IMR-90 (cell line): ENCODE data around the gene BEAN1. TPM values are rescaled to one million over a fixed set of nuclear protein-coding genes. Genes with fewer than 3 reads are reported as not detected.
A peak's percentile ranks its signal among the peaks of the same experiment; 100 is the strongest.

Experiments
- ATAC-seq: fragments of 200-7000 bp; cut with Tn5 transposase; 2 replicates; pipeline ENCODE4 v1.9.1; 2020; ENCODE audit warnings: low read depth, mild to moderate bottlenecking, moderate library complexity
- BruUV-seq: library from RNA; stranded (reverse); fragments of 400-500 nt; replicated peaks from 2 replicates; lab custom pipeline; 2021; lab: Mats Ljungman, UMichigan
- CTCF ChIA-PET: fragments of 300-600 bp; formaldehyde crosslinking; extraction: SDS; loops from one replicate; lab custom pipeline; 2021; ENCODE audit warnings: antibody characterized with exemption; lab: Yijun Ruan, JAX
- POLR2A ChIA-PET: fragments of 300-600 bp; sonication (Branson Sonifier 250); formaldehyde crosslinking; loops from one replicate; lab custom pipeline; 2022; ENCODE audit warnings: antibody characterized with exemption; ENCODE audit not compliant: unreplicated experiment; lab: Charles Lee
- DNase-seq: peaks from one replicate; pipeline ENCODE4 v3.0.0; 2013
- H2AFZ ChIP-seq: replicated peaks from 2 replicates; pipeline ENCODE3; 2013; ENCODE audit warnings: low read length, mild to moderate bottlenecking; ENCODE audit not compliant: poor library complexity
- H2AK5ac ChIP-seq: 2 replicates; pipeline ENCODE4 v1.6.1; 2013; ENCODE audit warnings: low read depth, low read length, inconsistent platforms
- H2AK9ac ChIP-seq: replicated peaks from 2 replicates; pipeline ENCODE3; 2013; ENCODE audit warnings: mild to moderate bottlenecking, low read depth, low read length, moderate library complexity; ENCODE audit not compliant: poor library complexity
- H2BK120ac ChIP-seq: 2 replicates; pipeline ENCODE4 v1.6.1; 2013; ENCODE audit warnings: low read depth, low read length, inconsistent platforms
- H2BK15ac ChIP-seq: 3 replicates; pipeline ENCODE4 v1.6.1; 2013; ENCODE audit warnings: low read depth, low read length, inconsistent platforms
- H2BK20ac ChIP-seq: 2 replicates; pipeline ENCODE4 v1.6.1; 2013; ENCODE audit warnings: low read depth, mild to moderate bottlenecking, inconsistent platforms, low read length, moderate library complexity
- H2BK5ac ChIP-seq: 2 replicates; pipeline ENCODE4 v1.6.1; 2013; ENCODE audit warnings: mild to moderate bottlenecking, low read depth, low read length, inconsistent platforms; ENCODE audit not compliant: poor library complexity, severe bottlenecking
- H3K14ac ChIP-seq: replicated peaks from 2 replicates; pipeline ENCODE4 v1.6.1; 2013; ENCODE audit warnings: low read depth, low read length, inconsistent platforms
- H3K18ac ChIP-seq: 2 replicates; pipeline ENCODE4 v1.6.1; 2013; ENCODE audit warnings: low read depth, low read length, control low read depth
- H3K23ac ChIP-seq: 2 replicates; pipeline ENCODE4 v1.6.1; 2013; ENCODE audit warnings: low read depth, low read length, inconsistent platforms
- H3K27ac ChIP-seq: 2 replicates; pipeline ENCODE4 v1.5.1; 2013; ENCODE audit warnings: mild to moderate bottlenecking, control low read depth, low read length; ENCODE audit not compliant: insufficient read depth
- H3K27me3 ChIP-seq: 2 replicates; pipeline ENCODE4 v1.6.1; 2013; ENCODE audit warnings: low read length; ENCODE audit not compliant: control insufficient read depth, insufficient read depth
- H3K36me3 ChIP-seq: 2 replicates; pipeline ENCODE4 v1.6.1; 2013; ENCODE audit warnings: low read length, mixed read lengths; ENCODE audit not compliant: control insufficient read depth, insufficient read depth
- H3K4ac ChIP-seq: 2 replicates; pipeline ENCODE4 v1.6.1; 2013; ENCODE audit warnings: low read depth, low read length, inconsistent platforms
- H3K4me1 ChIP-seq: 2 replicates; pipeline ENCODE4 v1.6.1; 2013; ENCODE audit warnings: low read length, mixed read lengths; ENCODE audit not compliant: control insufficient read depth, insufficient read depth
- H3K4me2 ChIP-seq: 2 replicates; pipeline ENCODE4 v1.6.1; 2013; ENCODE audit warnings: low read depth, mild to moderate bottlenecking, control low read depth, low read length, moderate library complexity
- H3K4me3 ChIP-seq: 2 replicates; pipeline ENCODE4 v1.5.1; 2013; ENCODE audit warnings: low read depth, mild to moderate bottlenecking, control low read depth, low read length, moderate library complexity; ENCODE audit not compliant: insufficient read depth
- H3K56ac ChIP-seq: 2 replicates; pipeline ENCODE4 v1.6.1; 2013; ENCODE audit warnings: low read length, inconsistent platforms; ENCODE audit not compliant: insufficient read depth; ENCODE audit errors: extremely low read depth
- H3K79me1 ChIP-seq, 2 experiments: 2 replicates each; pipeline ENCODE4 v1.6.1; 2013; ENCODE audit warnings: low read length in 2 of 2, inconsistent platforms in 1 of 2, low read depth in 1 of 2
- H3K9ac ChIP-seq: 2 replicates; pipeline ENCODE4 v1.6.1; 2013; ENCODE audit warnings: low read depth, low read length, control low read depth
- H3K9me1 ChIP-seq: 2 replicates; pipeline ENCODE4 v1.6.1; 2013; ENCODE audit warnings: low read length, inconsistent platforms; ENCODE audit not compliant: insufficient read depth
- H3K9me3 ChIP-seq: 2 replicates; pipeline ENCODE4 v1.6.1; 2013; ENCODE audit warnings: low read length; ENCODE audit not compliant: control insufficient read depth, insufficient read depth
- H4K20me1 ChIP-seq: 2 replicates; pipeline ENCODE4 v1.6.1; 2013; ENCODE audit warnings: low read length, inconsistent platforms; ENCODE audit not compliant: insufficient read depth
- H4K5ac ChIP-seq: 2 replicates; pipeline ENCODE4 v1.6.1; 2013; ENCODE audit warnings: mild to moderate bottlenecking, low read depth, low read length, control low read depth
- H4K8ac ChIP-seq, 2 experiments: 2 replicates each; pipeline ENCODE4 v1.6.1; 2013; ENCODE audit warnings: low read depth in 2 of 2, low read length in 2 of 2, control low read depth in 1 of 2, inconsistent platforms in 1 of 2
- H4K91ac ChIP-seq: 2 replicates; pipeline ENCODE4 v1.6.1; 2013; ENCODE audit warnings: low read depth, low read length, inconsistent platforms; ENCODE audit not compliant: insufficient read depth
- BHLHE40 ChIP-seq: fragments of 150-350 bp; IDR thresholded peaks from 2 replicates; pipeline ENCODE4 v1.6.1; 2016; ENCODE audit warnings: mild to moderate bottlenecking, low read depth, low read length
- CHD1 ChIP-seq: IDR thresholded peaks from 2 replicates; pipeline ENCODE4 v1.6.1; 2012; ENCODE audit warnings: low read depth, low read length, improper control_type of control experiment
- CTCF ChIP-seq: conservative IDR thresholded peaks from 2 replicates; pipeline ENCODE4 v1.5.1; 2012; ENCODE audit warnings: mild to moderate bottlenecking, low read depth, low read length, improper control_type of control experiment
- MAZ ChIP-seq: IDR thresholded peaks from 2 replicates; pipeline ENCODE4 v1.6.1; 2012; ENCODE audit warnings: low read depth, mild to moderate bottlenecking, low read length, improper control_type of control experiment, moderate library complexity, borderline replicate concordance
- MXI1 ChIP-seq: IDR thresholded peaks from 2 replicates; pipeline ENCODE4 v1.6.1; 2012; ENCODE audit warnings: low read depth, mild to moderate bottlenecking, low read length, moderate library complexity, borderline replicate concordance
- NFE2L2 ChIP-seq: fragments of 150-350 bp; IDR thresholded peaks from 2 replicates; pipeline ENCODE4 v1.6.1; 2016; ENCODE audit warnings: low read depth, mild to moderate bottlenecking, low read length
- POLR2A ChIP-seq: IDR thresholded peaks from 2 replicates; pipeline ENCODE4 v1.6.1; 2012; ENCODE audit warnings: mild to moderate bottlenecking, low read depth, low read length
- RAD21 ChIP-seq: IDR thresholded peaks from 2 replicates; pipeline ENCODE4 v1.6.1; 2012; ENCODE audit warnings: low read length, improper control_type of control experiment
- RCOR1 ChIP-seq: IDR thresholded peaks from 2 replicates; pipeline ENCODE4 v1.6.1; 2012; ENCODE audit warnings: mild to moderate bottlenecking, low read length, improper control_type of control experiment; ENCODE audit not compliant: insufficient replicate concordance
- RFX5 ChIP-seq: IDR thresholded peaks from 2 replicates; pipeline ENCODE4 v1.8.0; 2012; ENCODE audit warnings: low read depth, mild to moderate bottlenecking, low read length, moderate library complexity
- SMC3 ChIP-seq: fragments of 150-350 bp; IDR thresholded peaks from 2 replicates; pipeline ENCODE4 v1.6.1; 2016; ENCODE audit warnings: low read depth, mild to moderate bottlenecking, antibody characterized with exemption, low read length, moderate library complexity
- WGBS, 2 experiments: methylation state at CpG; one replicate each; pipeline versions ENCODE4 v1.1.5 to v1.1.7; 2013; ENCODE audit warnings: missing lambda C conversion rate in 2 of 2; ENCODE audit not compliant: insufficient read length in 1 of 2; ENCODE audit errors: extremely low coverage in 2 of 2; 5-methylcytosine and 5-hydroxymethylcytosine counted together
- dilution Hi-C: fragments of 300-500 bp; cut with HindIII; formaldehyde crosslinking; loops from one replicate; pipeline ENCODE4 v1.14.3; 2018; ENCODE audit warnings: low sequenced_read_pairs; ENCODE audit not compliant: unreplicated experiment
- in situ Hi-C: fragments of 300-500 bp; cut with MboI; formaldehyde crosslinking; loops from 3 replicates; pipeline ENCODE4 v1.14.3; 2019; ENCODE audit warnings: low sequenced_read_pairs, inconsistent platforms, mixed read lengths
- intact Hi-C: fragments of 100-400 bp; cut with micrococcal nuclease; formaldehyde crosslinking; loops from 2 replicates; pipeline ENCODE4 v1.10.0; 2022
- polyA plus RNA-seq, 3 experiments: library from polyadenylated mRNA; depleted of rRNA; stranded (reverse); fragments of >200 nt; gene quantifications; 2 replicates each; pipeline ENCODE4 v1.2.3, GENCODE V29; 2012; ENCODE audit warnings: low replicate concordance in 1 of 3
- total RNA-seq: library from RNA; depleted of rRNA; stranded (reverse); fragments of >200 nt; gene quantifications from 2 replicates; pipeline ENCODE4 v1.2.3, GENCODE V29; 2012
- TF ChIP-seq, protein P1 (sequence below): fragments of 150-350 bp; IDR thresholded peaks from 2 replicates; pipeline ENCODE4 v1.6.1; 2017; ENCODE audit warnings: mild to moderate bottlenecking, antibody characterized with exemption, low read length, low read depth
- TF ChIP-seq, protein P2 (sequence below): fragments of 150-350 bp; IDR thresholded peaks from 2 replicates; pipeline ENCODE4 v1.6.1; 2016; ENCODE audit warnings: low read depth, mild to moderate bottlenecking, low read length, moderate library complexity, borderline replicate concordance

Gene BEAN1
- total and polyA plus RNA-seq, 2 of the 4 experiments (the other 2 are of a cell fraction) = not detected

- TF ChIP-seq, protein P1, sequence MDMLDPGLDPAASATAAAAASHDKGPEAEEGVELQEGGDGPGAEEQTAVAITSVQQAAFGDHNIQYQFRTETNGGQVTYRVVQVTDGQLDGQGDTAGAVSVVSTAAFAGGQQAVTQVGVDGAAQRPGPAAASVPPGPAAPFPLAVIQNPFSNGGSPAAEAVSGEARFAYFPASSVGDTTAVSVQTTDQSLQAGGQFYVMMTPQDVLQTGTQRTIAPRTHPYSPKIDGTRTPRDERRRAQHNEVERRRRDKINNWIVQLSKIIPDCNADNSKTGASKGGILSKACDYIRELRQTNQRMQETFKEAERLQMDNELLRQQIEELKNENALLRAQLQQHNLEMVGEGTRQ = no peak
Observed at GRCh38 chr16:66378741-66379570, 48.1 kb upstream of the BEAN1 start (continued).

DNA sequence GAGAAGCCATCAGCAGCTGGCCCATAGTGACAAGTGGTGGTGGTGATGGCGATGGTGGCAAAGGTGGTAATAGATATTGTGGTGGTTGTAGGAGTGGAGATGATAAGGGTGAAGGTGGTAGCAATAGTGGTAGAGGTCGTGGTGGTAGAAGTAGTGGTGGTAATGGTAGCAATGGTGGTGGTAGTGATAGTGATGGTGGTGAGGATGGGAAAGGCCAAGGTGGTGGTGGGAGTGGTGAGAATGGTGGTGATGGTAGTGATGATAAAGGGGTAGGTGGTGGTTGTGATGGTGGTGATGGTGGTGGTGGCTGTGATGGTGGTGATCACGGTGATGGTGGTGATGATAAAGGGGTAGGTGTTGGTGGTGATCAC is 47.5 kb upstream of the BEAN1 start:
- Histone ChIP-seq H2AK5ac (peak overlapping the region; percentile 24; the same call in 1 of the 2 replicates), H3K18ac (no peak overlapping the region), H3K14ac (no peak overlapping the region), H2BK5ac (no peak overlapping the region), H4K20me1 (no peaks in the 10 kb centered on the region), H2BK120ac (no peak overlapping the region), H2BK15ac (no peak overlapping the region), H3K4me1 (peaks cover 10% of the 10 kb centered on the region), H3K4me3 (no peak overlapping the region), H4K8ac (no peak overlapping the region), H2AK9ac (no peak overlapping the region), H3K9ac (no peak overlapping the region), H2AFZ (no peak overlapping the region), H4K5ac (no peak overlapping the region), H3K23ac (no peak overlapping the region), H3K9me1 (peaks cover 5% of the 10 kb centered on the region), H3K79me1 (no peaks in the 10 kb centered on the region), H3K56ac (no peak overlapping the region), H2BK20ac (no peak overlapping the region), H3K4ac (no peak overlapping the region), H3K27ac (no peak overlapping the region), H3K36me3 (no peaks in the 10 kb centered on the region), H3K4me2 (no peak overlapping the region), H3K9me3 (no peaks in the 10 kb centered on the region), H3K27me3 (peaks cover 8% of the 10 kb centered on the region; the same call in 1 of the 2 replicates), H4K91ac (no peak overlapping the region)
- no TSS peak for BruUV-seq
- ChIA-PET POLR2A (no interaction called here), CTCF (no interaction called here)
- WGBS, 2 experiments = 55% methylated on average over 2 of the region's 3 CpGs; no CpG with 5 or more reads in 1 of the 2 experiments
- no peak for DNase-seq
- intact Hi-C loops (no loop called here), dilution Hi-C loops (no loop called here), in situ Hi-C loops (no loop called here)
- ATAC-seq = no peak
- no peak for TF ChIP-seq NFE2L2
- TF ChIP-seq BHLHE40 = no peak
- no peak for TF ChIP-seq POLR2A
- no peak for TF ChIP-seq MAZ
- TF ChIP-seq CTCF = no peak
- no peak for TF ChIP-seq MXI1
- no peak for TF ChIP-seq RAD21
- TF ChIP-seq SMC3 = no peak
- TF ChIP-seq, protein P2, sequence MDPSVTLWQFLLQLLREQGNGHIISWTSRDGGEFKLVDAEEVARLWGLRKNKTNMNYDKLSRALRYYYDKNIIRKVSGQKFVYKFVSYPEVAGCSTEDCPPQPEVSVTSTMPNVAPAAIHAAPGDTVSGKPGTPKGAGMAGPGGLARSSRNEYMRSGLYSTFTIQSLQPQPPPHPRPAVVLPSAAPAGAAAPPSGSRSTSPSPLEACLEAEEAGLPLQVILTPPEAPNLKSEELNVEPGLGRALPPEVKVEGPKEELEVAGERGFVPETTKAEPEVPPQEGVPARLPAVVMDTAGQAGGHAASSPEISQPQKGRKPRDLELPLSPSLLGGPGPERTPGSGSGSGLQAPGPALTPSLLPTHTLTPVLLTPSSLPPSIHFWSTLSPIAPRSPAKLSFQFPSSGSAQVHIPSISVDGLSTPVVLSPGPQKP = no peak
- no peak for TF ChIP-seq RCOR1
- TF ChIP-seq CHD1 = no peak
- no peak for TF ChIP-seq RFX5
